Testis (tissue), 3 donors: ENCODE data around the gene LRRC8C. TPM values are rescaled to one million over a fixed set of nuclear protein-coding genes. Genes with fewer than 3 reads are reported as not detected.

Source experiments
- DNase-seq: peaks from one replicate; pipeline ENCODE4 v3.0.0-alpha.2; 2019
- H3K27ac ChIP-seq, 2 donors: fragments of 200-600 bp; sonication (generic); one replicate each; pipeline ENCODE4 v1.5.1; 2019
- H3K27me3 ChIP-seq: fragments of 200-600 bp; sonication (generic); one replicate; pipeline ENCODE4 v1.5.1; 2019
- H3K36me3 ChIP-seq: fragments of 200-600 bp; sonication (generic); one replicate; pipeline ENCODE4 v1.5.1; 2017; ENCODE audit warnings: low read depth; ENCODE audit errors: missing control alignments
- H3K4me1 ChIP-seq: fragments of 200-600 bp; sonication (generic); one replicate; pipeline ENCODE4 v1.5.1; 2019
- H3K4me3 ChIP-seq, 2 donors: fragments of 200-600 bp; sonication (generic); one replicate each; pipeline ENCODE4 v1.5.1; 2017 to 2019
- H3K9me3 ChIP-seq: fragments of 200-600 bp; sonication (generic); one replicate; pipeline ENCODE4 v1.5.1; 2017
- CTCF ChIP-seq, 3 experiments: fragments of 450-650 bp in 2 of 3; fragments of 200-600 bp in 1 of 3; sonication (generic) in 1 of 3; IDR thresholded peaks; one replicate each; pipeline ENCODE4 v1.5.1; 2016 to 2019; ENCODE audit warnings: antibody characterized with exemption in 3 of 3, mild to moderate bottlenecking in 2 of 3, moderate library complexity in 1 of 3
- POLR2A ChIP-seq: fragments of 450-650 bp; IDR thresholded peaks from one replicate; pipeline ENCODE4 v1.6.1; 2017; ENCODE audit warnings: antibody characterized with exemption, mild to moderate bottlenecking, moderate library complexity
- WGBS, 2 donors: methylation state at CpG; one replicate each; pipeline ENCODE4 v1.1.5; 2018; 5-methylcytosine and 5-hydroxymethylcytosine counted together
- intact Hi-C: fragments of 100-400 bp; cut with DNase I; formaldehyde crosslinking; loops from one replicate; pipeline ENCODE4 v1.15.1; 2023; ENCODE audit warnings: low total_unique reads
- polyA plus RNA-seq: library from polyadenylated mRNA; stranded (reverse); fragments of 350-450 nt; fragmentation: Illumina TruSeq; extraction: RNeasy Lipid Tissue Mini Kit (QIAGEN cat#74804); gene quantifications from one replicate; pipeline ENCODE4 v1.2.3, GENCODE V29; 2014; ENCODE audit warnings: low read depth, low replicate concordance; ENCODE audit not compliant: insufficient read depth
- total RNA-seq, 2 donors: library from RNA; depleted of rRNA; stranded (reverse); fragments of >200 nt; gene quantifications; one replicate each; pipeline ENCODE4 v1.2.3, GENCODE V29; 2016

LRRC8C gene
- total and polyA plus RNA-seq, 3 donors from 2014 or later: 8.2 to 19.8 (median 16.2) TPM

GRCh38 chr1:89596698-89597097 is 36.2 kb upstream of the LRRC8C start:
- 90 to 96% methylated on average over 2 of the region's 2 CpGs for WGBS, 2 donors
- TF ChIP-seq CTCF (IDR thresholded peaks at IDR 0.05) (no peak), POLR2A (no peak)
- intact Hi-C loops: no loop called here

GRCh38 chr1:89598450-89599331 is 34.2 kb upstream of the LRRC8C start:
- intact Hi-C loops: no loop called here
- Histone ChIP-seq H3K27me3 (no peaks in the 10 kb centered on the region), H3K27ac (no peak overlapping the region), H3K4me1 (peaks cover 17% of the 10 kb centered on the region), H3K36me3 (no peaks in the 10 kb centered on the region), H3K4me3 (no peak overlapping the region), H3K9me3 (no peaks in the 10 kb centered on the region)
- no peak for DNase-seq
- 73 to 76% methylated on average over 5 of the region's 5 CpGs for WGBS, 2 donors
- peak; percentile 29 to 67 (median 55) for TF ChIP-seq CTCF (IDR thresholded peaks at IDR 0.05)
- TF ChIP-seq POLR2A: no peak

More at GRCh38 chr1:89596698-89597097, 36.2 kb upstream of the LRRC8C start:
- Histone ChIP-seq H3K27me3 (no peaks in the 10 kb centered on the region), H3K4me1 (no peaks in the 10 kb centered on the region), H3K9me3 (no peaks in the 10 kb centered on the region), H3K27ac (no peak overlapping the region), H3K36me3 (no peaks in the 10 kb centered on the region), H3K4me3 (no peak overlapping the region)
- DNase-seq: no peak

GRCh38 chr1:89599332-89599630 is 33.6 kb upstream of the LRRC8C start:
- 91 to 96% methylated on average over 2 of the region's 2 CpGs for WGBS, 2 donors
- no peaks in the 10 kb centered on the region for H3K27me3 ChIP-seq
- intact Hi-C loops: no loop called here
- no peak overlapping the region for H3K27ac ChIP-seq
- H3K4me1 ChIP-seq: peaks cover 18% of the 10 kb centered on the region
- no peak overlapping the region for H3K4me3 ChIP-seq
- H3K36me3 ChIP-seq: no peaks in the 10 kb centered on the region
- no peak for DNase-seq
- TF ChIP-seq POLR2A (no peak), CTCF (IDR thresholded peaks at IDR 0.05) (no peak)
- no peaks in the 10 kb centered on the region for H3K9me3 ChIP-seq

GRCh38 chr1:89600451-89601224 is 32.3 kb upstream of the LRRC8C start:
- H3K4me1 ChIP-seq: peaks cover 20% of the 10 kb centered on the region
- intact Hi-C loops: loop anchor here (10.0 kb wide), 1 partner anchor 116 kb away; no protein-coding TSS in a partner anchor
- no peak overlapping the region for H3K27ac ChIP-seq

More at GRCh38 chr1:89600451-89601224, 32.3 kb upstream of the LRRC8C start:
- TF ChIP-seq CTCF (IDR thresholded peaks at IDR 0.05): no peak
- TF ChIP-seq POLR2A: no peak
- no peak for DNase-seq
- 93 to 94% methylated on average over 3 of the region's 3 CpGs for WGBS, 2 donors
- Histone ChIP-seq H3K36me3 (no peaks in the 10 kb centered on the region), H3K9me3 (no peaks in the 10 kb centered on the region), H3K4me3 (no peak overlapping the region), H3K27me3 (no peaks in the 10 kb centered on the region)
